Prostate gland (tissue), 2 donors: ENCODE measurements around the gene UCK2.
"Not testable (repeated sequence)": the region's sequence is repeated elsewhere in the genome, so short reads cannot be mapped to it uniquely, and the experiment has no call there.

ENCODE experiments used
- CTCF ChIP-seq, 4 experiments: fragments of 200-600 bp in 2 of 4; fragments of 450-650 bp in 2 of 4; sonication (generic) in 2 of 4; IDR thresholded peaks; 1 replicate in 3 of 4; 2 replicates in 1 of 4; pipeline ENCODE4 v1.5.1; 2016 to 2019; ENCODE audit warnings: antibody characterized with exemption in 4 of 4, mild to moderate bottlenecking in 2 of 4, moderate library complexity in 2 of 4
- POLR2A ChIP-seq: fragments of 450-650 bp; IDR thresholded peaks from one replicate; pipeline ENCODE4 v1.6.1; 2016; ENCODE audit warnings: antibody characterized with exemption, mild to moderate bottlenecking
- POLR2AphosphoS5 ChIP-seq: sonication (generic); formaldehyde crosslinking; IDR thresholded peaks from one replicate; pipeline ENCODE4 v1.6.1; 2017; ENCODE audit warnings: antibody characterized with exemption

GRCh38 chr1:165778197-165778596, 49.2 kb upstream of the UCK2 start:
- TF ChIP-seq CTCF (IDR thresholded peaks at IDR 0.05); POLR2A; POLR2AphosphoS5: not testable (repeated sequence)
